ENCODE data around the gene TACR2. TPM values are rescaled to one million over a fixed set of nuclear protein-coding genes. Genes with fewer than 3 reads are reported as not detected.

The TACR2 gene
- total RNA-seq, 2 experiments from 2014 or later = not detected

DNA sequence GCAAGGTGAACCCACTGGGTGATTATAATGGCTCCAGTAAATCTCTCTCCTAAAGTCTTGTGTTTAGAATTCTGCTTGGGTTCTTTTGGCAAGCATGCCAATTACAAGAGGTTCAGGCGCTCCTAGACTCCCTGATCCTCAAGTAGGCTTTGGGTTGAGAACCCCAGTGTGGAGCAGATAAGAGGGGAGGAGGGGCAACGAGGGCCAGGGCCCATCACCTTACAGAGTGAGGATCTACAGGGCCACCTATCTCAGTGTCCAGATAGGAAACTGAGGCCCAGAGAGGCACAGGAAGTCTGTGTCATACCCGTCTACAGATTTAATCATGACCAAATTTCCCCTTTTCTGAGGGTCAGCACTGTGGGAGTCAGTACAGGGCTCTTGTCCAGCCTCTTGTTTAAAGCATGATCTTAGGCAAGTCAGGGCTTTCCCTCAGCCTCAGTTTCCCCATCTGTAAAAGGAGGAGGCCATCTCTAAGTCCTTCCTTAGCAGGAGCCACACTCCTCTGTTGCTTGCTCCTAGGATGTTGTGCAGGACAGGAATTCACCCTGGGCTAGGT, 4.4 kb downstream of the TACR2 start:
- DNase-seq = no peak
- Mint-ChIP-seq H3K4me3 (no peak overlapping the region), H3K36me3 (ENCODE audit: low read depth) (no peaks in the 10 kb centered on the region), H3K4me1 (peaks cover 26% of the 10 kb centered on the region), H3K27me3 (peaks cover 1% of the 10 kb centered on the region), H3K27ac (no peak overlapping the region), H3K9me3 (no peaks in the 10 kb centered on the region)
- POLR2A ChIA-PET = no interaction called here
- CTCF ChIA-PET = interaction anchor here (0.6 to 1.4 kb wide), 2 partner anchors 15 to 96 kb away, joined by 3 to 6 read pairs; no protein-coding TSS in a partner anchor

DNA sequence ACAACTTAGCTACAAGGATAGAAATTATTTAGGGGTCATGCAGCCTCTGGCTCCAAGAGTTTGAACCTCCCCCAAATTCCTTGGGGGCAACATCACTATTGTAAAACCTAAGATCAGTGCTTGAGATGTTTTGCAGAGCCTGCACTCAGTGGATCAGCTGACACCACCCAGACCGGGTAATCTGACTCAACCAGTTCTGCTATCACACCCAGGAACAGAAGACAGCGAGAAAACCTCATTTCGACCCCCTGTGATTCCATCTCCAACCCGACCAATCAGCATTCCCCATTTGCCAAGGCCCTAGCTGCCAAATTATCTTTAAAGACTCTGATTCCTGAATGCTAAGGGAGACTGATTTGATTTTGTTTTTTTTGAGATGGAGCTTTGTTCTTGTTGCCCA, 5.2 kb downstream of the TACR2 start:
- DNase-seq = no peak
- H3K27ac Mint-ChIP-seq = no peak overlapping the region
- no peaks in the 10 kb centered on the region for H3K36me3 Mint-ChIP-seq (ENCODE audit: low read depth)
- ChIA-PET CTCF (interaction anchor here (0.6 to 1.4 kb wide), 5 partner anchors 10 to 935 kb away, joined by 3 to 6 read pairs (median 3); no protein-coding TSS in a partner anchor), POLR2A (no interaction called here)
- peaks cover 1% of the 10 kb centered on the region for H3K27me3 Mint-ChIP-seq
- no peak overlapping the region for H3K4me3 Mint-ChIP-seq
- peaks cover 31% of the 10 kb centered on the region for H3K4me1 Mint-ChIP-seq
- H3K9me3 Mint-ChIP-seq = no peaks in the 10 kb centered on the region

DNA sequence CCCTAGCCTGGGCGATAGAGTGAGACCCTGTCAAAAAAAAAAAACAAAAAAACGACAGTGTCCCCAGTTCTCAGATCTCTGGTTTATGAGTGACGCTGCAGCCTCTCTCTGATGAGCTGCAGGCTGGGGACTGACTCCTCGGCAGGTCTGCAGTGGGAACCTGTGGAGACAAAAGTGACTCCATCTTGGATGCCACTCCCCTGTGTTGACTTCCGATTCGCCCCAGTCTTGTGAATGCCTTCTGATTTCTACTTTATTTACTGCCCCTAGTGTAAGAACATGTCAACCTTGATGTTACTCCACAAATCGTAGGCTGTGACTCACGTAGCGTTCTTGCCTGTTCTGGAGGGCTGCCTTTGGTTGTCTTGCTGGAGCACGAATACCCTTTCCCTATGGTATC, 6.2 kb downstream of the TACR2 start:
- Mint-ChIP-seq H3K9me3 (no peaks in the 10 kb centered on the region), H3K4me3 (no peak overlapping the region), H3K27me3 (peaks cover 1% of the 10 kb centered on the region), H3K27ac (no peak overlapping the region), H3K4me1 (peaks cover 34% of the 10 kb centered on the region), H3K36me3 (ENCODE audit: low read depth) (no peaks in the 10 kb centered on the region)
- ChIA-PET POLR2A (no interaction called here), CTCF (interaction anchor here (0.9 to 1.4 kb wide), 3 partner anchors 11 to 214 kb away, joined by 3 to 6 read pairs (median 4); no protein-coding TSS in a partner anchor)
- DNase-seq = no peak

DNA sequence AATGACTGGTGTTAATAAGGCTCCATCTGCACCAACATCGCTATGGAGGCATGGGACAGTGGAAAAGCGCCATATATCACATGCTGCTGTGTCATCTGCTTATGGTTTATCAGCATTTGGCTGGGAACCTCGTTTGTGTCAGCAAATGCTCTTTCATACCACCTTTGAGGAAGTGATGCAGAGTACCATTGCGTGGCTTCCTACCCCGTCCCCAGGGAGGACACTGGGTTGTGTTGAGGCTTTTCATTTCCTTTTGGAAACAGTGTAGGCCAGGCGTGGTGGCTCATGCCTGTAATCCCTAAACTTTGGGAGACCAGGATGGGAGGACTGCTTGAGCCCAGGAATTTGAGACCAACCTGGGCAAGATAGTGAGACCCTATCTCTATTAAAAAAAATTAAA, 6.8 kb downstream of the TACR2 start:
- DNase-seq = peak; percentile 31
- POLR2A ChIA-PET = no interaction called here
- no peaks in the 10 kb centered on the region for H3K9me3 Mint-ChIP-seq
- no peak overlapping the region for H3K27ac Mint-ChIP-seq
- no peaks in the 10 kb centered on the region for H3K36me3 Mint-ChIP-seq (ENCODE audit: low read depth)
- H3K4me1 Mint-ChIP-seq = peaks cover 34% of the 10 kb centered on the region
- no peak overlapping the region for H3K4me3 Mint-ChIP-seq
- CTCF ChIA-PET = no interaction called here
- H3K27me3 Mint-ChIP-seq = peaks cover 1% of the 10 kb centered on the region

DNA sequence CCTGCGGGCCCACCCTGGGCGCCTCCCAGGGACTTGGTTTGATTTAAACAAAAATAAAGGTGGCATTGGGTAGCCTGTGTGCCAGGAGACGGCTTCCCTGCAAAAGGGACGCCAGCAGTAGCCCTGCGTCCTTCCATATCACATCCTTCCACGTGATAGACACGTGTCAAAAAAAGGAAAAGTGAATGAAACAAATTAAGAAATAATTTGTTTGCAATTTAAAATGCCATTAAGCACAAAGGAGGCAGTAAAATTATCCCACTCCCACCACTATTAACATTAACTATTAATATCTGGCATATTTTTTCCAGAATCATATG, 7.6 kb downstream of the TACR2 start:
- peaks cover 7% of the 10 kb centered on the region for H3K36me3 Mint-ChIP-seq (ENCODE audit: low read depth)
- ChIA-PET CTCF (interaction anchor here (1.0 to 2.5 kb wide), 11 partner anchors 15 to 207 kb away, joined by 3 to 46 read pairs (median 4); no protein-coding TSS in a partner anchor), POLR2A (interaction anchor here (1.0 to 3.6 kb wide), 6 partner anchors 11 to 286 kb away, joined by 3 to 21 read pairs (median 5); partner anchors contain the start of gene VPS26A)
- no peak for DNase-seq
- H3K27ac Mint-ChIP-seq = peak overlapping the region; percentile 69
- no peak overlapping the region for H3K4me3 Mint-ChIP-seq
- peaks cover 34% of the 10 kb centered on the region for H3K4me1 Mint-ChIP-seq
- H3K9me3 Mint-ChIP-seq = no peaks in the 10 kb centered on the region
- no peaks in the 10 kb centered on the region for H3K27me3 Mint-ChIP-seq

DNA sequence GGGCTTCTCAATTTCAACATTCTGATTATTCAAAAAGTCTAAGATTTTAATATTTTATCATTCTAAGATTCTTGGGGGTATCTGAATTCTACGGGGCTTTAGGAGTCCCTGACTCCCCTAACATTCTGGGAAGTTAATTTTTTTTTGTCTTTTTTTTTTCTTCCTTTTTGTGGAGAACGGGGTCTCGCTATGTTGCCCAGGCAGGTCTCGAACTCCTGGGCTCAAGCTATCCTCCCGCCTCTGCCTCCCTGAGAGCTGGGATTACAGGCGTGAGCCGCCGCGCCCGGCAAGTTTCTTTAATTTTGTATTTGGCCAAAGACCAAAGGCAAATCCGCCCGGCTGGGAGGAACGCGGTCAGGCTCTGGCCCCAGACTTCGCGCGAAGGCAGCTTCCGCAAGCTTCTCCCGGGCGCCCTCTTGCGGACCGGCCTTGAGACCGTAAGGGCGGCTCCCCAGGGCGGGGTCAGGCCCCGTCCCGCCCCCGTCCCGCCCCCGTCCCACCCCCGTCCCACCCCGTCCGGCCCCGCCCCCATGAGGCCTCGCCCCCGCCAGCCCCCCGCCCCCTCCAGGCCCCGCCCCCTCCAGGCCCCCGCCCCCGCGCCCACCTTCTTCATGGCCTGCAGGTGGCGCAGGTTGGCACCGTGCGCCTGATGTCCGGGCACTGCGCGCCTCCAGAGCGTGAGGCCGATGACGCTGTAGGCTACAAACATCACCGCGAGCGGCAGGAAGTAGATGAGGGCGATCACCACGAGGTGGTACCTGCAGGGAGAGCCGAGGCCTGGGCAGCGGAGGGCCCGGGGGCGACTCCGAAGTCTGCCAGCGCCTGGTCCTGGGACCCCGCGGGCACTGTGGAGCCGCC, 8.2 kb downstream of the TACR2 start:
- no peaks in the 10 kb centered on the region for H3K27me3 Mint-ChIP-seq
- peak overlapping the region; percentile 71 for H3K4me3 Mint-ChIP-seq
- ChIA-PET CTCF (interaction anchor here (0.6 to 2.5 kb wide), 39 partner anchors 9 to 283 kb away, joined by 3 to 46 read pairs (median 4); no protein-coding TSS in a partner anchor), POLR2A (interaction anchor here (0.9 to 3.6 kb wide), 7 partner anchors 11 to 285 kb away, joined by 3 to 21 read pairs (median 5); partner anchors contain the start of gene VPS26A)
- no peaks in the 10 kb centered on the region for H3K9me3 Mint-ChIP-seq
- peak; percentile 93 for DNase-seq
- H3K27ac Mint-ChIP-seq = peak overlapping the region; percentile 69
- H3K4me1 Mint-ChIP-seq = peaks cover 34% of the 10 kb centered on the region
- peaks cover 11% of the 10 kb centered on the region for H3K36me3 Mint-ChIP-seq (ENCODE audit: low read depth)

DNA sequence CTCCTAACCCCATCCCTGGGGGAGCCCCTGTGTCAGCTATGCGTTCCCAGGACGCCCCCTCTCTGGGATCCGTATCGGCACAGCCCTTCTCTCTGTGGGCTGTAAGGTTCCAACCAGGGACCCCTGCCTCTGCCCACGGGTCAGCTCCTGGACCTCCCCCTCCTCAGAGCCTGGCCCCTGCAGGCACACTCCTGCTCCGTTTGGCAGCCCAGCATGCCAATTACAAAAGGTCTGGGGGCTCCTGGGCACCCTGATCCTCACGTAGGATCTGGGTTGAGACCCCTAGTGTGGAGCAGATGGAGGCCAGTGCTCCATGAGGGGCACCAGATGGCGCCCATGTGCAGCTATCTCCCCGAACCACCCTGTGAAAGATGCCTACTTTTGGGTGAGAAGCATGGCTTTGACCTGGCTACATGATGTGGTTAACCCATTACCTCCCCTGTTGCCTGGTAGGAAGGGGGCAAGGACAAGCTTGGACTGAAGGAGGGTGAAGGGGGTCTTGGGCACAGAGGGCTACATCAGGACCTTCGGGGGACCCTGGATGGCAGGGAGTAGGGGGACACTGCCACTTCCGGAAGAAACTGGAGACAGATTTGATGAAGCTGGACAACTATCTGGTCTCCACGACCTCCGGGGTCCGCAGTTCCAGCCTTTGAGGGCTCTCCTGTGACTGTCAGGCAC, 9.0 kb downstream of the TACR2 start:
- peak; percentile 30 for DNase-seq
- peaks cover 33% of the 10 kb centered on the region for H3K4me1 Mint-ChIP-seq
- ChIA-PET POLR2A (interaction anchor here (0.9 to 3.6 kb wide), 8 partner anchors 10 to 284 kb away, joined by 3 to 21 read pairs (median 5); partner anchors contain the start of gene VPS26A), CTCF (interaction anchor here (0.6 to 2.5 kb wide), 43 partner anchors 9 to 283 kb away, joined by 3 to 46 read pairs (median 3); no protein-coding TSS in a partner anchor)
- no peaks in the 10 kb centered on the region for H3K27me3 Mint-ChIP-seq
- H3K27ac Mint-ChIP-seq = peak overlapping the region; percentile 59
- H3K9me3 Mint-ChIP-seq = no peaks in the 10 kb centered on the region
- peaks cover 11% of the 10 kb centered on the region for H3K36me3 Mint-ChIP-seq (ENCODE audit: low read depth)
- H3K4me3 Mint-ChIP-seq = no peak overlapping the region

DNA sequence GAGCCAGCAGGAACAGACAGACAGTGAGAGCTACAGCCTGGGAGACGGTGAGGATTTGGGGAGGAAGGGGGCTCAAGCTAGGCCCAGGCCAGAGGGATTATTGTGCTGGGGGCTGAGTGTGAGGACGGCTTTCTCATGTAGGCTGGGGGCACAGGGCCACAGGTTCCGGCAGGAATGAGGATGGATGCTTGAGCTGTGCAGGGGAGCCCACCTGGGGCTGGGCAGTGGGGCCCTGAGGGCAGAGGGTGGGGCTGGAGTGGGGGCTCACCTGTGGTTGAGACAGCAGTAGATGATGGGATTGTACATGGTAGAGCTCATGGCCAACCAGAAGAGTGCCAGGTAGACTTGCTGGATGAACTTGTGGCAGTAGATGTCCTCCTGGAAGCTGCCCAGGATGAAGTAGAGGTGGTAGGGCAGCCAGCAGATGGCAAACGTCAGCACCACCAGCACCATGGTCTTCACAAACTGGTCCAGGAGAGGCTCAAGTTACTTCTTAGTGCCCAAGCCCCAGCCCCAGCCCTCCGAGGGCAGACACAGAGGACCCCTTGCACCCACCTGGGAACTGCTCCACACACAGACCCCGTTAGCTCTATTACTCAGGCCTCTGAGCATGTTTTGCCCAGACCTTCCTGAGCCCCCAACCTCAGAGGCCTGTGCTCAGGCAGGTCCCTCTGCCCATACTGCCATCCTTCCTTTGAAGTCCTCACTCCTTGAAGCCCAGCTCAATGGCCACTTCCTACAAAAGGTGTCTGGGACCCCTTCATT, 9.7 kb downstream of the TACR2 start:
- H3K27me3 Mint-ChIP-seq = no peaks in the 10 kb centered on the region
- POLR2A ChIA-PET = interaction anchor here (0.7 to 3.6 kb wide), 5 partner anchors 14 to 350 kb away, joined by 3 to 21 read pairs (median 3); no protein-coding TSS in a partner anchor
- no peaks in the 10 kb centered on the region for H3K9me3 Mint-ChIP-seq
- peaks cover 11% of the 10 kb centered on the region for H3K36me3 Mint-ChIP-seq (ENCODE audit: low read depth)
- H3K4me3 Mint-ChIP-seq = no peak overlapping the region
- DNase-seq = no peak
- H3K4me1 Mint-ChIP-seq = peaks cover 33% of the 10 kb centered on the region
- peak overlapping the region; percentile 47 for H3K27ac Mint-ChIP-seq
- CTCF ChIA-PET = interaction anchor here (0.7 to 2.5 kb wide), 19 partner anchors 9 to 401 kb away, joined by 3 to 46 read pairs (median 4); no protein-coding TSS in a partner anchor

DNA sequence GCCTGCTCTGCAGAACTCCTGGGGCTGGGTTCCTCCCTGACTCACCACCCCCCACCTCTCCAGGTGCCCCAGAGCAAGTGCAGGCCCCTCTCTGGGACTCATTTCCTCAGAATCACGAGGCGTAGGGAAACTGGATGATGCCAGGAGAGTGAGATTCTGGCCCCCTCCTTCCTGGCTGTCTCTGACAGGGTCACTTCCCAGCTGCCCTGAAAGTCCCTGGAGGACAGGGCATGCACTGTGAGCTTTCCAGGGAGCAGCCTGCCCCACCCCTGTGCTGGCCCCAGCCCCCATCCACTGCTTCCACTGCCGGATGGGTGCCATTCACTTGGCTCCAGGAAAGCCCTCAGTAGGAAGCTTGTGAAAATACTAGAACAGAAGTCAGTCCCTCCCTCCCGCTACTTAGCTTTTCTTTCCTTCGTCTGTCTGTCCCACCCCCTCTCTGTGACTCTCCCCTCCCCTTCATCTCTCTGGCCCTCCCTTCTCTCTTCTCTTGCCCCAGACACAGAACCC, 10.4 kb downstream of the TACR2 start:
- Mint-ChIP-seq H3K4me1 (peaks cover 33% of the 10 kb centered on the region), H3K9me3 (no peaks in the 10 kb centered on the region), H3K27ac (peak overlapping the region; percentile 18), H3K36me3 (ENCODE audit: low read depth) (peaks cover 16% of the 10 kb centered on the region), H3K4me3 (no peak overlapping the region), H3K27me3 (no peaks in the 10 kb centered on the region)
- ChIA-PET CTCF (interaction anchor here (0.7 to 2.5 kb wide), 10 partner anchors 8 to 400 kb away, joined by 3 to 46 read pairs (median 3); no protein-coding TSS in a partner anchor), POLR2A (interaction anchor here (0.7 to 3.6 kb wide), 3 partner anchors 88 to 349 kb away, joined by 3 to 21 read pairs (median 3); no protein-coding TSS in a partner anchor)
- no peak for DNase-seq

DNA sequence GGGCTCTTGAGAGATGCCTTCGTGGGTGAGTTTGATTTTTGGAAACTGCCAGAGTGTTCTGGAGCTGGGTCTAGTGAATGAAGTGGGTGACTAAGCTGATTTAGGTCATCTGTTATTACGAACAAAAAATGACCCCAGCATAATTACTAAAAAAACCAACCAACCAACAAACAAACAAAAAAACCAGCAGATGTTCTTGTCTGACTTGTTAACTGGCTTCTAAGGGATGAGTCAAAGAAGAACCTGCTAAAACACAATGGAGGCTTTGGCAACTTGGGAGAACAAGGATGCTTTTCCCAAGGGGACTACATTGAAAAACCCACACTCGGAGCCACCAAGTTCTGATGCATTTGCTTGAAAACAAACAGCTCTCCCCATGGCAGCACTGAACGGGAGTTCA, 11.5 kb downstream of the TACR2 start:
- Mint-ChIP-seq H3K36me3 (ENCODE audit: low read depth) (peaks cover 25% of the 10 kb centered on the region), H3K27me3 (no peaks in the 10 kb centered on the region), H3K9me3 (no peaks in the 10 kb centered on the region), H3K4me3 (no peak overlapping the region), H3K4me1 (peaks cover 26% of the 10 kb centered on the region), H3K27ac (no peak overlapping the region)
- POLR2A ChIA-PET = interaction anchor here (3.6 kb wide), 1 partner anchor 87 kb away, joined by 21 read pairs; no protein-coding TSS in a partner anchor
- DNase-seq = no peak
- CTCF ChIA-PET = interaction anchor here (1.0 to 1.2 kb wide), 2 partner anchors 13 to 361 kb away, joined by 3 read pairs; no protein-coding TSS in a partner anchor

DNA sequence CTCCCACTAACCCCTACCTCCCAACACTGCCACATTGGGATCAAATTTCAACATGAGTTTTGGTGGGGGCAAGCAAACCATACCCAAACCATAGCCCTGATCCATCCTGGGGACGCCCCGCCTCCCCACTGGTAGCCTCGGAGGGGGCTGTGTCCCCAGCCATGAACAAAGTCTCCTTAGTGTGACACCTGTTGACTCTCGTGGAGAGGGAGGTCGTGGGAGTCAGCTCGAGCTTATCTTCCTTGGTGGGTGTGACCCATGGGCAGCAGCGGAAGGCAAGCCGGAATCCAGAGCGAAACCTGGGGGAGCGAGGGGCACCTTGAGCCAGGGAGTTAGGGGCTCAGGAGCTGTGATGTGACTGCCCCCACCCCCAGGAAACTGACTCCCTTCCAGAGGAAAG, 11.9 kb downstream of the TACR2 start:
- Mint-ChIP-seq H3K4me1 (peaks cover 23% of the 10 kb centered on the region), H3K9me3 (no peaks in the 10 kb centered on the region), H3K4me3 (no peak overlapping the region), H3K27me3 (no peaks in the 10 kb centered on the region), H3K27ac (no peak overlapping the region), H3K36me3 (ENCODE audit: low read depth) (peaks cover 29% of the 10 kb centered on the region)
- ChIA-PET CTCF (no interaction called here), POLR2A (interaction anchor here (1.4 kb wide), 1 partner anchor 61 kb away, joined by 5 read pairs; no protein-coding TSS in a partner anchor)
- no peak for DNase-seq

Measured in activated CD4-positive, alpha-beta memory T cell treated with anti-CD3 and anti-CD28 coated beads, Interleukin-2, amount 10 ng/mL, durations not matched to agents 7 days and 5 days (primary cell).